Measurements from ENCODE around the gene USPL1. TPM values are rescaled to one million over a fixed set of nuclear protein-coding genes. Genes with fewer than 3 reads are reported as not detected.

The USPL1 gene
- total RNA-seq, 1 donor from 2014 or later = 21.1 TPM

DNA sequence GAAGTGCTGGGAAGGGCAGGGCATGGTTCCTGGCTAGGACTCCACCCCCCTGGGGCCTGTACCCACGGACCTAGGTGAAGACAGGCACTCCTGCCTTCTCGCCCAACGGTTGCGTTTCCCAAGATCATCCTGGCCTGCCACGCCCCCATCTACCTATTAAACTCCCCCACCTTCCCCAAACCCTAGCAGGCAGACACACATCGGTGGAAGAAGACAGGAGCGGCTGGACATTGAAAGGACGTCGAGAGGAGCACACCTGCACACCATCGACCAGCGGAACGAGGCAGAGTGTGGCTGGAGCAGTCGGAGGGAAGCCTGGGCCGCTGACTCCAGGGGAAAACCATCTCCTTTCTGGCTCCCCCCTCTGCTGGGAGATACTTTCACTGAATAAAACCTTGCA lies 72.0 kb downstream of the USPL1 start:
- Mint-ChIP-seq H3K4me3 (ENCODE audit: unreplicated experiment) (no peak overlapping the region), H3K27me3 (ENCODE audit: unreplicated experiment) (peaks cover 3% of the 10 kb centered on the region), H3K27ac (ENCODE audit: unreplicated experiment) (no peak overlapping the region), H3K9me3 (ENCODE audit: unreplicated experiment) (no peaks in the 10 kb centered on the region), H3K4me1 (ENCODE audit: unreplicated experiment) (peaks cover 15% of the 10 kb centered on the region), H3K36me3 (ENCODE audit: low read depth, unreplicated experiment) (no peaks in the 10 kb centered on the region)
- DNase-seq (ENCODE audit: low spot score) = no peak
- TF ChIP-seq, protein P1, sequence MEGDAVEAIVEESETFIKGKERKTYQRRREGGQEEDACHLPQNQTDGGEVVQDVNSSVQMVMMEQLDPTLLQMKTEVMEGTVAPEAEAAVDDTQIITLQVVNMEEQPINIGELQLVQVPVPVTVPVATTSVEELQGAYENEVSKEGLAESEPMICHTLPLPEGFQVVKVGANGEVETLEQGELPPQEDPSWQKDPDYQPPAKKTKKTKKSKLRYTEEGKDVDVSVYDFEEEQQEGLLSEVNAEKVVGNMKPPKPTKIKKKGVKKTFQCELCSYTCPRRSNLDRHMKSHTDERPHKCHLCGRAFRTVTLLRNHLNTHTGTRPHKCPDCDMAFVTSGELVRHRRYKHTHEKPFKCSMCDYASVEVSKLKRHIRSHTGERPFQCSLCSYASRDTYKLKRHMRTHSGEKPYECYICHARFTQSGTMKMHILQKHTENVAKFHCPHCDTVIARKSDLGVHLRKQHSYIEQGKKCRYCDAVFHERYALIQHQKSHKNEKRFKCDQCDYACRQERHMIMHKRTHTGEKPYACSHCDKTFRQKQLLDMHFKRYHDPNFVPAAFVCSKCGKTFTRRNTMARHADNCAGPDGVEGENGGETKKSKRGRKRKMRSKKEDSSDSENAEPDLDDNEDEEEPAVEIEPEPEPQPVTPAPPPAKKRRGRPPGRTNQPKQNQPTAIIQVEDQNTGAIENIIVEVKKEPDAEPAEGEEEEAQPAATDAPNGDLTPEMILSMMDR (IDR thresholded peaks at IDR 0.05; ENCODE audit: unreplicated experiment) = no peak

DNA sequence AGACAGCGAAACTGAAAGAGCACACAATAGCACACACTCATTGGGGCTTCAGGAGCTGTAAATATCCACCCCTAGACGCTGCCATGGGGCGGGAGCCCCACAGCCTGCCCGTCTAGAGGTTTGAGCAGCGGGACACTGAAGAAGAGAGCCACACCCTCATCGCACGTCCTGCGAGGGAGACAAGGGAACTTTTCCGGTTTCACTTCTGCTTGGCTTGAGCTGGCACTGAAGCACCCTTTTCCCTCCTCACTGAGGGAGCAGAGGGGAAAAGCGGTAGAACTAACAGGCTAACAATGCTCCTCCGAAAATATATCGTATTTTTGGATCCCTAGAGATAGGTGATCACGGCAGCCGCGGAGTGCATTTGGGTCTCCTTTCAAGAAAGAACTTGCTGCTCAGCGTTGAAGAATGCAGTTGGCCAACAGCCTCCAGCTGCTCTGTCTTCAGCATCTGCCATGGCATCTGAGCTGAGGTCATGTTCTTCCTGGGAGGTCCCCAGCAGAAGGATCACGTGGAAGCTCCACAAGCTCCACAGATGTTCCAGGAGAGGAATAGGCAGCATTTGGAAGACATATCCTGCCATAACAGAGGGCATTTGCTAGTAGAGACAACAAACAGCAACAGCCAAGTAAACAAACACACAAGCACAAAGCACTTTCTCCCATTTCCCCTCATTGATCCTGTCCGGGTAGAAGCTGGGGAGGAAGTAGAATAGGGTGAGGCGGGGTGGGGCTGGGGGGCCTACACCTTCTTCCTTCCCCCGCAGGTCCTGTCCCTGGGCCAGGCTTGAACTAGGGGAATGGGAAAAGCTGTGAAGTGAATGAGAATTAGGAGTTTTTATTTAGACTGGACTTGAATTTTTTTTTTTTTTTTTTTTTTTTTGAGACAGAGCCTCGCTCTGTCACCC lies 72.8 kb downstream of the USPL1 start:
- H3K27ac Mint-ChIP-seq (ENCODE audit: unreplicated experiment) = peak overlapping the region; percentile 59
- H3K4me3 Mint-ChIP-seq (ENCODE audit: unreplicated experiment) = no peak overlapping the region
- H3K4me1 Mint-ChIP-seq (ENCODE audit: unreplicated experiment) = peaks cover 20% of the 10 kb centered on the region
- TF ChIP-seq, protein P1 (IDR thresholded peaks at IDR 0.05; ENCODE audit: unreplicated experiment) = no peak
- no peak for DNase-seq (ENCODE audit: low spot score)
- H3K36me3 Mint-ChIP-seq (ENCODE audit: low read depth, unreplicated experiment) = no peaks in the 10 kb centered on the region
- H3K27me3 Mint-ChIP-seq (ENCODE audit: unreplicated experiment) = peaks cover 3% of the 10 kb centered on the region
- no peaks in the 10 kb centered on the region for H3K9me3 Mint-ChIP-seq (ENCODE audit: unreplicated experiment)

DNA sequence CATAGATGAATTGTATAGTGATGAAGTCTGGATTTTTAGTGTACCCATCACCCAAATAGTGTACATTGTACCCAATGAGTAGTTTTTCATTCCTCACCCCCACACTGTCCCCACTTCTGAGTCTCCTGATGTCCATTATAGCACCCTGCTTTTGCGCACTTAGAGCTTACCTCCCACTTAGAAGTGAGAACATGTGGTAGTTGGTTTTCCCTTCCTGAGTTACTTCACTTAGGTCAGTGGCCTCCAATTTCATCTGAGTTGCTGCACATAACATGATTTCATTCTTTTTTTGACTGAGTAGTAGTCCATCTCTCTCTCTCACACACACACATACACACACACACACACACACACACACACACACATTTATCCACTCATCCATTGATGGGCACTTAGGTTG lies 74.4 kb downstream of the USPL1 start:
- Mint-ChIP-seq H3K4me1 (ENCODE audit: unreplicated experiment) (peaks cover 33% of the 10 kb centered on the region), H3K27me3 (ENCODE audit: unreplicated experiment) (peaks cover 3% of the 10 kb centered on the region), H3K4me3 (ENCODE audit: unreplicated experiment) (no peak overlapping the region), H3K27ac (ENCODE audit: unreplicated experiment) (no peak overlapping the region), H3K36me3 (ENCODE audit: low read depth, unreplicated experiment) (no peaks in the 10 kb centered on the region), H3K9me3 (ENCODE audit: unreplicated experiment) (no peaks in the 10 kb centered on the region)
- no peak for DNase-seq (ENCODE audit: low spot score)
- TF ChIP-seq, protein P1 (IDR thresholded peaks at IDR 0.05; ENCODE audit: unreplicated experiment) = no peak

DNA sequence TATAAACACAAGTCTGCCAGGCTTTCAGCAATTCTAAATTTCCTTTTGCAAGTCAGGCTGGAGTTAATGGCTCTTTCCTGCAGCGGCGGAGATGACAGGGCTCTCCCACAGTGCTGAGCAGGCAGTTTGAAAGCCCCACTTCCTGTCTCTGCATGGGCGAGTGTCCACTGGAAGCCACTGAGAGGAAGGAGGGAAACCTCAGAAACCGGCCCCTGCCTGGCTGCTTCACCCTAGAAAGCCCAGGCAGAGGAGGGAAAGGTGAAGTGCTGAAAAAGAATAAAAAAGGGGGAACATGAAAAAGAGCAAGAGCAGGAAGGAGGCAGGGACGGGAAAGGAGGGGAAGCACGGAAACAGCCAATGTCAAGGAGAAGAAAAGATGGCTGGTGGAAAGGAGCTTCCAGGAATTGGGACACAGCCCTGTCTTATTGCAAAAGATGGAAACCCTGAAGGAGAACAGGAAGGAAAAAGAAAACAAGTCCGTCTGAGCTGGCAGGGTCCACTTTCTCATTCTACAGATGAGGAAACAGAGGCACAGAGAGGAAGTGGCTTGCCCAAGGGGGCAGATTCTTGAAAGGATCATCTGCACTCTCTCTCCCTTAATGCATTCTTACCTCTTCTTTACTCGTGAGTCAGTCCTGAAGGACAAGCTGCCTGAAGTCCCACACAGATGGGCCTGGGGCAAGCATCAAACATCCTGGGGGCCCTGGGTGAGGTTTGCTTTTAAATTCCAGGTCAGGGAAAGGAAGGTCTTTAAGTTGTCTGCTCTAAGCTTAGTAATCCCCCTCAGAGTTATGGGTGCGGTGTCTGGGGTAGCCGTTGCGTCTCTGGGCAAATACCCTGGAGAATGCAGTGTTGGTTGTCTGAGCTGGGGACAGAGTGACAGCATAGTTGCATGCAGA lies 78.8 kb downstream of the USPL1 start:
- peak overlapping the region; percentile 38 for H3K27ac Mint-ChIP-seq (ENCODE audit: unreplicated experiment)
- H3K4me1 Mint-ChIP-seq (ENCODE audit: unreplicated experiment) = peaks cover 34% of the 10 kb centered on the region
- H3K4me3 Mint-ChIP-seq (ENCODE audit: unreplicated experiment) = peak overlapping the region; percentile 18
- peak; percentile 29 for DNase-seq (ENCODE audit: low spot score)
- TF ChIP-seq, protein P1 (IDR thresholded peaks at IDR 0.05; ENCODE audit: unreplicated experiment) = no peak
- peaks cover 2% of the 10 kb centered on the region for H3K27me3 Mint-ChIP-seq (ENCODE audit: unreplicated experiment)
- H3K36me3 Mint-ChIP-seq (ENCODE audit: low read depth, unreplicated experiment) = no peaks in the 10 kb centered on the region
- no peaks in the 10 kb centered on the region for H3K9me3 Mint-ChIP-seq (ENCODE audit: unreplicated experiment)

Measured in endothelial cell (in vitro differentiated cells).